Activated T-cell treated with anti-CD3 and anti-CD28 coated beads, Interleukin-2, amount 50 U/mL, for 24 hours (primary cell): Measurements from ENCODE around the gene MACROD1.

Experiments
- DNase-seq: peaks from one replicate; pipeline ENCODE4 v3.0.0-alpha.2; 2020
- H3K27ac Mint-ChIP-seq: 2 replicates; pipeline ENCODE4 v1.8.0; 2020; ENCODE audit warnings: mild to moderate bottlenecking, mixed read lengths
- H3K27me3 Mint-ChIP-seq: 2 replicates; pipeline ENCODE4 v1.8.0; 2020; ENCODE audit warnings: mixed read lengths
- H3K36me3 Mint-ChIP-seq: 2 replicates; pipeline ENCODE4 v1.8.0; 2020; ENCODE audit warnings: low read depth, mixed read lengths
- H3K4me1 Mint-ChIP-seq: 2 replicates; pipeline ENCODE4 v1.8.0; 2020; ENCODE audit warnings: low read depth, mixed read lengths
- H3K4me3 Mint-ChIP-seq: 2 replicates; pipeline ENCODE4 v1.8.0; 2020; ENCODE audit warnings: mild to moderate bottlenecking, moderate library complexity, mixed read lengths
- H3K9me3 Mint-ChIP-seq: 2 replicates; pipeline ENCODE4 v1.8.0; 2020; ENCODE audit warnings: mixed read lengths

The MACROD1 gene

DNA sequence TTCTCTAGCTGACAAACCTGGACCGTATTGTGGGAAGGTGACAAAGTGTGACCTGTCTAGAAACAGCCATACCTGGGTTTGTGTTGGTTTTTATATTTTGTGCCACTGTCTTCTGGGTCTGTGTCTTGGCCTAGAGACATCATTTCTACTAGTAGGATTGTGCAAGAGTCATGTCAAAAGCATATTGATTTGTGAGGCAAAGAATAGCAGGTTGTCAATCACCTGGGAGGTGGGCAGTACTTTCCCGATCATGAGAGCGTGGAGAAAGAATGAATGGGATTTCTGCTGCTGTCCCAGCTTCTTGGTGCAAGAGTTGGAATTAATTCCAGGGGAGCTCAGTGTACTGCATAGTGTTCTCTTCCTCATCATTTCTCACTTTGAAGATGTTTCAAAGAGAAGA, 35.6 kb upstream of the MACROD1 start:
- Mint-ChIP-seq H3K9me3 (no peaks in the 10 kb centered on the region), H3K4me1 (peaks cover 36% of the 10 kb centered on the region), H3K27me3 (no peaks in the 10 kb centered on the region), H3K4me3 (no peak overlapping the region), H3K36me3 (peaks cover 99% of the 10 kb centered on the region), H3K27ac (peak overlapping the region; percentile 80)
- no peak for DNase-seq

DNA sequence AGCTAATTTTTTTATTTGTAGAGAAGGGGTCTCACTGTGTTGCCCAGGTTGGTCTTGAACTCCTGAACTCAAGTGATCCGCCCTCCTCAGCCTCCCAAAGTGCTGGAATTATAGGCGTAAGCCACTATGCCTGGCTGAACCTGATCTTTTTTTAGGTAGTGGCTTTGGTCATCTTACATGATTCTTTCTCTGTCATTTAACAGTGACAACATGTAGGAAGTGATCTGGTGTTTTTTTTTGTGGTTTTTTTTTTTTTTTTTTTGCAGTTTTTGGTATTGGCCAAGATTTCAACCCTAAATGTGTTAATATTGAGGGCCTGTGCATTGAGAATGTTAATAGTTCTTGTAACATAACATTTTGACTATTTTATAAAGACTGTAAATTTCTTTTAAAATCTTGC, 32.6 kb upstream of the MACROD1 start:
- Mint-ChIP-seq H3K9me3 (no peaks in the 10 kb centered on the region), H3K36me3 (peaks cover 99% of the 10 kb centered on the region), H3K27me3 (no peaks in the 10 kb centered on the region), H3K4me1 (peaks cover 29% of the 10 kb centered on the region), H3K27ac (no peak overlapping the region), H3K4me3 (no peak overlapping the region)
- DNase-seq: no peak

DNA sequence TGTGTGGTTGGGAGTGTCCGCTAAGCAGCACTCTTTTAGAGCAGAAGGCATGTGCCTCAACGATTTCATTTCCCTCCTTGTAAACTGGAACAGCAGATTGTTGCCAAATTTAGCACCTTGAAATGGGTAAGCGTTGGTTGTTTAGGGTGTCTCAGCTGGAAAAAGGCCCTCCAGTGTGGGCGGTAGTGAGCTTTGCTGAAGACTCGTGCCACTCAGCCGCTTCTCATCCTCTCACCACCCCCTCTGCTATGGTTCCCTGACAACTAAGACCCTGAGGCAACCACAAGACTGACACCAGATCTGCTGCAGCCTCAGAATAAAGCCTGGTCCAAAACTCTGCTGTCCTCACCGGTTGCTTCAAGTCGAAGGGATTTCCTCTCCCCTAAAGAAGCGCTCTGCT, 30.7 kb upstream of the MACROD1 start:
- Mint-ChIP-seq H3K36me3 (peaks cover 99% of the 10 kb centered on the region), H3K27me3 (no peaks in the 10 kb centered on the region), H3K4me3 (no peak overlapping the region), H3K4me1 (peaks cover 31% of the 10 kb centered on the region), H3K27ac (peak overlapping the region; percentile 70), H3K9me3 (no peaks in the 10 kb centered on the region)
- no peak for DNase-seq

DNA sequence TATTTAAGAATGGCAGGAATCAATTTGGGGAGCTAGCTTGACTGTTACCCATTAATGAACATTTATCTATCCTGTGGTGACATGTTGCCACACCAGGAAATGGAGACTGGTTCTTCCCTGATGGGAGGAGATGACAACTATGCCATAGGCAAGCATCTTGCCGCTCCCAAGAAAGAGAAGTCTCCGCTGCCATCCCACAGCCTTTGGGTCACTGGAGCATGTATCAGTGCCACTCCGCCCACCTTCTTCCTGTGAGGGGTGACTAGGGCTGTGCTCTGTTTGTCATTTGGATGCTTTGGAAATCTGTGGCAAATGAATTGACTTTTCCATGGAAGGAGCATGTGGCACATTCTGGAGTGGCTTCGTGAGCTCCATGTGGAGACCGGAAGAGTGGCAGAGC, 26.5 kb upstream of the MACROD1 start:
- peak overlapping the region; percentile 82 for H3K27ac Mint-ChIP-seq

DNA sequence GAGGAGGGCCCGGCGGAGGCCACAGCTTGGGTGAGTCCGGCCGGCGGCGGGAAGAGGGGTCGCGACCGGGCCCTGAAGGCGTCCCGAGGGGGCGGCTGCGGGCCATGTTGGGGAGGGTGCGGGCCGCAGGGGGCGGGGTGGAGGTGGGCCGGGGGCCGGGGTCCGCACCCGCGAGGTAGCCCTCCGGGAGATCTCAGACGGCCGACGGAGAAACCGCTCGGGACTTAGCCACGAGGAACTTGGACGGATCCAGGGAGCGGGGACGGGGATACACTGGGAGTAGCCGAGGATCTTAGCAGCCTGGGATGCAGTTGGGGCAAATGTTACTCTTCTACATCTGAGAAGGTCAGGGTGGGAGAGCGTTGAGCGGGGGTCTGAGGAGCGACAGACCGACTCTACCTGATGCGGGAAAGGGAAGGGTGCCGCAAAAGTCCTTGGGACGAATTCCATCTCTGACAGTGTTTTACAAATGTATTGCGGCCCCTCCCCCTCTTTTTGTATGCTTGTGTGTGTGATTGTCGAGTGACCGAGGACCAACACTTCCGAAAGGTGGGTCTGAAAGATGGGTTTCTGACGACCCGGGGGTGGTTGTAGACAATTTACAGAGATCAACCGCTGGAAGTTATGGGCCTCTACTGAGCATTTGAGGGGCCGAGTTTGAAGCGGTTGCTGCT, 20.7 kb upstream of the MACROD1 start:
- Mint-ChIP-seq H3K27me3 (no peaks in the 10 kb centered on the region), H3K9me3 (no peaks in the 10 kb centered on the region), H3K36me3 (peaks cover 37% of the 10 kb centered on the region), H3K27ac (peak overlapping the region; percentile 99), H3K4me1 (peaks cover 48% of the 10 kb centered on the region), H3K4me3 (no peak overlapping the region)
- peak; percentile 68 for DNase-seq

More for the DNA sequence above, 26.5 kb upstream of the MACROD1 start:
- Mint-ChIP-seq H3K4me3 (no peak overlapping the region), H3K4me1 (peaks cover 54% of the 10 kb centered on the region), H3K36me3 (peaks cover 79% of the 10 kb centered on the region), H3K27me3 (no peaks in the 10 kb centered on the region), H3K9me3 (no peaks in the 10 kb centered on the region)
- DNase-seq: no peak

DNA sequence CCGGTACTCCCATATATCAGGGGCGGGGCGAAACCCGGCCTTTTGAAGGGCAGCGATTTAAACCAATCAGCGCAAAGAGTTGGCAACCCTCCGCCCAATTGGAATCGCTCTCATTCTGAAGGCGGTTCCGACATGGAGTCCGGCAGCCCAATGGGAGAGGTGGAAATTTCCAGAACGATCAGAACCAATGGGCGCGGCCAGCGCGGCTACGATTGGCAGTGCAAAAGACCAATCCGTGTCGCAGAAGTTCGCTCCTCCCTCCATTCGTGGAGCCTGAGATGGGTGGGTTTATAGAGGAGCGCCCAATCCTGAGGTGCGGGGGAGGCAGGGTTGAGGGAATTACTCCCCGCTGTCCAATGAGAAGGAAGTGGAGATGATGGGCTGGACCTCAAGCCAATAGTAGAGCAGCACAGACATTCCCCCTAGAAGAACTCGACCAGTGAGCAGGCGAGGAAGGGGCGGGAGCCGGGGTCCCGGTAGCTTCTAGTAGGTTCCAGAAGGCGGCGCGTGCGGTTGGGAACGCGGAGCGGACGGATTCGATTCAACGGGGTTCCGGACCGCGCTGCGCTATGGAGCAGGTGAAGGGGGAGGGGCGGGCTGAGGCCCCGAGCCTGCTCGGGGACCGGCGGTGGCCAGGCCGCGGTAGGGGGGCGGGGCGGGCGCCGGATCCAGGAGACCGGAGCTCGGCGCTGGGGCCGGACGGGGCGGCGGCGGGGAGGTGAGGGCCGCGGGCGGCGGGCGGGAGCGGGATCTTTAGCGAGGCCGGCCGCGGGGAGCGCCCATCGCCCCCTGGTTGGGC, 20.0 kb upstream of the MACROD1 start, which contains the start of gene STIP1:
Gene STIP1, plus strand, starts transcription at position 479 of the 799 bp plus-strand sequence. Its CDS starts 91 bp downstream, at position 570.
- H3K36me3 Mint-ChIP-seq: peaks cover 31% of the 10 kb centered on the region
- H3K9me3 Mint-ChIP-seq: no peaks in the 10 kb centered on the region
- peak within 1 kb of the TSS; percentile 99 for H3K27ac Mint-ChIP-seq
- peak; percentile 98 for DNase-seq
- no peak within 1 kb of the TSS for H3K4me3 Mint-ChIP-seq
- H3K27me3 Mint-ChIP-seq: no peaks in the 10 kb centered on the region
- H3K4me1 Mint-ChIP-seq: peaks cover 51% of the 10 kb centered on the region

DNA sequence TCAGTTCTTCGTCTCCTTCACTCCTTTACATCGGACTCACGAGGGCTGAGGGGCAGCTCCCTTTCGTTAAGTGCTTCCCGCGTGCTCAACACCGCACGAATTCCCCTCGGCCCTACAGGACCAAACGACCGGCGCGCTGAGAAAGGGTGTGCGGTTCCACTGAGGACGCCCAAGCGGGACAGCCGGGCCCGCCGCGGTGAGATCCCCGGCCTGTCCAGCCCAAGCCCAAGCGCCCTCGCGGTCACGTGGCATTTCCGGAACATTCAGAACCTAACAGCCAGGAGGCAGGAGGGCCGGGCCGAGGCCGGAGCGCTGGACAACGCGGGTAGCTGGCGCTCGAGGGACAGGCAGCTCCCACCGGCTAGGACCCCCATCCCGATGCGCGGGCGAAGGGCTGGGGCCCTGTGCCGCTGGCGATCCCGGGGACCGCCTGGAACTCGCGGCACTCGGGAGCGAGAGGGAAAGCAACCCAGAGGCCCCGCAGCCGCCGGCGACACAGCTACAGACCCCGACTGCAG, 19.3 kb upstream of the MACROD1 start:
- Mint-ChIP-seq H3K27ac (peak overlapping the region; percentile 99), H3K4me3 (no peak overlapping the region), H3K4me1 (peaks cover 50% of the 10 kb centered on the region), H3K27me3 (no peaks in the 10 kb centered on the region), H3K36me3 (peaks cover 25% of the 10 kb centered on the region), H3K9me3 (no peaks in the 10 kb centered on the region)
- no peak for DNase-seq

DNA sequence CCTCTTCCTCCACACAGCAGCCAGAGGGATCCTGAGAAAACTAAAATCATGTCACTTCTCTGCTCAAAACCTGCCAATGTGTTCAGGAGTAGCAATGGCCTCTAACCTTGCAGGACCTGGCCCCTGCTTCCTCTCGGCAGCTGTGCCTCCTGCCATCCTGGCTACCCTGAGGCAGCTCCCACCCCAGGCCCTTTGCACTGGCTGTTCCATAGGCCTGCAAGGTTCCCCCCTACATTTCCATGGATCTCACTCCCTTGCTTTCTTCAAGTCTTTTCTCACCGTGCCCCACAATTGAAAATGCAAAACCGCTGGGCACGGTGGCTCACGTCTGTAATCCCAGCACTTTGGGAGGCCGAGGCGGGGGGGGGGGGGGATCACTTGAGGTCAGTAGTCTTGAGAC, 18.0 kb upstream of the MACROD1 start:
- H3K4me1 Mint-ChIP-seq: peaks cover 44% of the 10 kb centered on the region
- H3K9me3 Mint-ChIP-seq: no peaks in the 10 kb centered on the region
- H3K4me3 Mint-ChIP-seq: no peak overlapping the region
- peak overlapping the region; percentile 51 for H3K27ac Mint-ChIP-seq
- no peak for DNase-seq
- peaks cover 24% of the 10 kb centered on the region for H3K36me3 Mint-ChIP-seq
- no peaks in the 10 kb centered on the region for H3K27me3 Mint-ChIP-seq

DNA sequence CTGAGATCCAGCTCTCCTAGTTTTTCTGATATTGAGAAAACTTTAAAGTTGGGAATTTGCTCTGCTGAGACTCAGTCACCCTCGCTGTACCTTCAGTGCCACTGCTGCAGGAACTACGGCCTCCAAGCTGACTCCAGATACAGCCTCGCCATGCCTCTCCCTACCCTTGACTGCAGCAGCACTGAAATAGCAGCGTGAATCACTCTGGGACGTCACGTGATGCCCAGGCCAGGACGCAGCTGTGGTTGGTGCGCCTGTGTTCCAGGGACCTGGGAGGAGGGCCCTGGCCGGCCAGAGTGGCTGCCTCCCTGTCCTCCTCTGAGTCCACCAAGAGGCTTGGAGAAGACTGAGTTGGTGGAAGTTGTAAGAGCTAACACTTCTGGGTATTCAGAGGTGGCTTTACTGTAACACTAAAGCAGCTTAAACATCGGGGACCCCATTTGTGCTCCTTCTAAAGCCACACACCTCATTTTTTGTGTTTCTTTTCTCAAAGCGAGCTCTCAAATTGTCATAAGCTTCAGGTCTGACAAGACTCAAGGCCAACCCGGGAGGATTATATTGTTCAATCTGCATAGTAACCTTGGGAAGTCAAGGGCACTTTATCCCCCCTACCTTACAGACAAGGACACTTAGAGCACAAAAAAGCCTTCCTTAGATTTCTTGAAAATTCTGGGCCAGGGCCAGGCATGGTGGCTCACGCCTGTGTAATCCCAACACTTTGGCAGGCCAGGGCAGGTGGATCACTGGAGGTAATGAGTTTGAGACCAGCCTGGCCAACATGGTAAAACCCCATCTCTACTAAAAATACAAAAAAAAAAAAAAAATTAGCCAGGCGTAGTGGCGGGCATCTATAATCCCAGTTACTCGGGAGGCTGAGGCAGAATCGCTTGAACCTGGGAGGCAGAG, 15.8 kb upstream of the MACROD1 start:
- peak overlapping the region; percentile 51 for H3K4me3 Mint-ChIP-seq
- peaks cover 54% of the 10 kb centered on the region for H3K4me1 Mint-ChIP-seq
- peak; percentile 61 for DNase-seq
- H3K27me3 Mint-ChIP-seq: no peaks in the 10 kb centered on the region
- peaks cover 37% of the 10 kb centered on the region for H3K36me3 Mint-ChIP-seq
- H3K27ac Mint-ChIP-seq: peak overlapping the region; percentile 51
- H3K9me3 Mint-ChIP-seq: no peaks in the 10 kb centered on the region

DNA sequence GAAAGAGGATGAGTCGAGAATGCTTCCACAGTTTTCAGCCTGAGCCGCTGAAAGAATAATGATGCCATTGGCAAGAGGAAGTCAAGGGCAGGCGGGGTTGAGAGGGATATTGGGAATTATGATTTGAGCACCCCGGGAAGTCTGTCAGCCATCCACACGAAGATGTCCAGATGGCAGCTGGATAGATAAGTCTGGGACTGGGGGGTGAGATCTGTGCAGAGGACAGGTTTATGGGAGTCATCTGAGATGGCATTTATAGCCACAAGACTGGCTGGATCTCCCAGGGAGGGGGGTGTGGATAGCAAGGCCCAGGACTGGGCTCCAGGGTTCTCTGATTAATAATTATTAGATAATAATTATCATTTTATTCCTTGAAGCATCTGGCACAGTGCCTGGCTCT, 15.0 kb upstream of the MACROD1 start:
- DNase-seq: no peak
- Mint-ChIP-seq H3K4me1 (peaks cover 56% of the 10 kb centered on the region), H3K9me3 (no peaks in the 10 kb centered on the region), H3K27me3 (no peaks in the 10 kb centered on the region), H3K36me3 (peaks cover 34% of the 10 kb centered on the region), H3K4me3 (no peak overlapping the region), H3K27ac (no peak overlapping the region)

DNA sequence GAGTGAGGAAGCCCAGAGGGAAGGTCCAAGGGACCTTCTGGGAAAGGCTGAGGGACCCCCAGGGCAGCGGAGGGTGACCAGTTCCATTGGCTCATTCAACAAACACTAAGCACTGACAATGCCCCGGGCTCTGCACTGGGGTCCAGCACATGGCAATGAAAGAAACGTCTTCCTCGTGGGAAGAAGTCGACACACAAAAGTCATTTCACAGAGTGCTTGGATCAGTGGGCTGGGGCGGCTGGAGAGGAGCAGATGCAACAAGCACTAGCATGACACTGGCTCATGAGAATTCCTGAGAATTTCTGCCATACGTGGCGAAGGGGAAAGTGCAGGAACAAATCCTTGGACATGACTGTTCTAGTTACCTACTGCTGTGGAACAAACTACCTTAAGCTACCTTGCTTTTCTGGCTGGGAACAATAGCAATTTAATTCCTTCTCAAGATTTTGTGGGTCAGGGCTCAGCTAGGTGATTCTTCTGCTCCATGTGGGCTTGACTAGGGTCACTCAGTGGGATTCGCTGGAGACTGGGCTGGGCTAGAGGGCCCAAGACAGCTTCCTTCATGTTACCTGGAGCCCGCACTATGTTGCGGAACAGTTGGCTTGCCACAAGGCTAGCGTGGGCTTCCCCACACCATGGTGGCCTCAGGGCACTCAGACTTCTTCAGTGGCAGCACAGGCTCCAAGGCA, 13.2 kb upstream of the MACROD1 start:
- DNase-seq: no peak
- Mint-ChIP-seq H3K27me3 (no peaks in the 10 kb centered on the region), H3K27ac (no peak overlapping the region), H3K36me3 (peaks cover 30% of the 10 kb centered on the region), H3K4me3 (no peak overlapping the region), H3K4me1 (peaks cover 51% of the 10 kb centered on the region), H3K9me3 (peaks cover 2% of the 10 kb centered on the region)

DNA sequence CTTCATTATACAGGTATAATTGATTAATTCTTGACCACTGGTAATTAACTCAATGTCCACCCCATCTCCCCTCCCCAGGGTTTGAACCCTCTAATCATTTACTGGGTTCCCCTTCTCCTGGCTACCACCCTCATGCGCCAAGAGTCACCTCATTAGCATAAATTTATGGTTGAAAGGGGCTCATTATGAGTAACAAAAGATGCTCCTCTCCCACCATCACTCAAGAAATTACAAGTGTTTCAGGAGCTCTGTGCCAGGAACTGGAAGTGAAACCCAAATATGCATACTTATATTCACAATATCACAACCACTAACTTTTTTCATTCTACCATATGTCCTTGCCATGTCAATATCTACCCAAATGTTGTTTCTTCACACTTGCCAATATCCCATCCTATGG, 12.3 kb upstream of the MACROD1 start:
- no peaks in the 10 kb centered on the region for H3K27me3 Mint-ChIP-seq
- H3K9me3 Mint-ChIP-seq: peaks cover 7% of the 10 kb centered on the region
- peaks cover 42% of the 10 kb centered on the region for H3K4me1 Mint-ChIP-seq
- no peak overlapping the region for H3K27ac Mint-ChIP-seq
- no peak overlapping the region for H3K4me3 Mint-ChIP-seq
- peaks cover 34% of the 10 kb centered on the region for H3K36me3 Mint-ChIP-seq
- no peak for DNase-seq

DNA sequence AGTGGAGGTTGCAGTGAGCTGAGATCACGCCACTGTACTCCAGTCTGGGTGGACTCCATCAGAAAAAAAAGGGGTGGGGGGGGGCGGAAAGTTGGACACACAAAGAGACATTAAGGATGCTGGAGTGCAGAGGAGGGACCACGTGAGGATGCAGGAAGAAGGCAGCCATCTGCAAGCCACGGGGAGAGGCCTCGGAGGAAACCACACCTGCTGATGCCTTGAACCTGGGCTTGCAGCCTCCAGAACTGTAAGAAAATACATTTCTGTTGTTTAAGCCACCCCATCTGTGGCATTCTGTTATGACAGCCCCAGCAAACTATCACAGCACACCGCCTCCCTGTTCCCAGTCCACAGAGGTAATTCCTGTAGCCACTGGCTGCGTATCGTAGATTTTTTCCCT, 10.8 kb upstream of the MACROD1 start:
- Mint-ChIP-seq H3K27ac (no peak overlapping the region), H3K4me3 (no peak overlapping the region), H3K27me3 (no peaks in the 10 kb centered on the region), H3K4me1 (peaks cover 33% of the 10 kb centered on the region), H3K9me3 (peaks cover 7% of the 10 kb centered on the region), H3K36me3 (peaks cover 31% of the 10 kb centered on the region)
- DNase-seq: no peak
